ENCODE measurements around the gene MAT2A. TPM values are rescaled to one million over a fixed set of nuclear protein-coding genes. Genes with fewer than 3 reads are reported as not detected.

The MAT2A gene
- total RNA-seq (116 and 225 TPM in 2 replicates), polyA plus RNA-seq (405 and 489 TPM in 2 replicates)

DNA sequence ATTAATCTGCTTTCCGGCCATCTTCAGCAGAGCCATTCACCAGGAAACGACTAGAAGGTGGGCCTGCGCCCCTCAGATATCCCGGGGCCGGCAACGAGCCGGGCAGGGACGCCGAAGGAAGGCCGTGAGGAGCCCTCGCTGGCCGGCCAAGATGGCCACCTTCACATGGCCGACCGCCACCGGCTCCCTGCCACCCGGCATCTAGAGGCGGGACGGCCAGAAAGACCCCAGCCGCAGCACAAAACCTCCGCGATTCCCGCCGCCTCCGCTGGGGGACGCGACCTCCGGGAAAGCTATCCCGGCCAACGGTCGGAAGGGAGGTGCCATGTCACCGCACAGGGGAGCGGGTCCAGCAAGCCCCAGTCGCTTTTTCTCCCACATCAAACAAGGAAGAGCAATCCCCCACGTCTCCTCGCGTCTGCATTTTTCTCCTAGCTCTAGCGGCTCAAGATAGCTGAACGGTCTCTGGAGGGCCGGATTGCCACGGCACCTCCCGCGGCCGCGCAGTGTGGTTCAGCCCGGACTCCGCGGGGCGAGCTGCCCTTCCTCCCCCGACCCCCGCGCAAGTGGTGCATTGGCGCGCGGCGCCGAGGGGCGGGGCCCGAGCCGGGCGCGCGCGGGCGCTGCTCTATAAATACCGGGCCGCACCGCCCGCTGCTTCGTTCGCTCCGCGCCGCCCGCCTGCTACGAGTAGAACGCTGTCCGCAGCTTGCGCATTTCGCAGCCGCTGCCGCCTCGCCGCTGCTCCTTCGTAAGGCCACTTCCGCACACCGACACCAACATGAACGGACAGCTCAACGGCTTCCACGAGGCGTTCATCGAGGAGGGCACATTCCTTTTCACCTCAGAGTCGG is at the start of gene MAT2A:
Gene MAT2A (plus strand): TSS at position 662 of the 854 bp plus-strand sequence. CDS start 120 bp downstream, at position 782.
- peak; percentile 94 to 96 for DNase-seq (ENCODE audit: low read depth in 1 of 2, low spot score in 1 of 2)
- Histone ChIP-seq H3K36me3 (peaks cover 32% of the 10 kb centered on the region), H3K27me3 (no peaks in the 10 kb centered on the region), H3K27ac (peak within 1 kb of the TSS; percentile 100), H3K4me1 (ENCODE audit: low read depth) (peaks cover 29% of the 10 kb centered on the region), H3K9me3 (ENCODE audit: low read depth) (no peaks in the 10 kb centered on the region), H3K4me3 (peak within 1 kb of the TSS; percentile 98)
- peak; percentile 75 for TF ChIP-seq CTCF (IDR thresholded peaks at IDR 0.05; ENCODE audit: low read depth, low read length)

- Histone ChIP-seq H3K4me3 (no peak overlapping the region), H3K27ac (no peak overlapping the region), H3K36me3 (no peaks in the 10 kb centered on the region), H3K4me1 (ENCODE audit: low read depth) (no peaks in the 10 kb centered on the region), H3K9me3 (ENCODE audit: low read depth) (no peaks in the 10 kb centered on the region), H3K27me3 (no peaks in the 10 kb centered on the region)
- no peak for DNase-seq (ENCODE audit: low read depth in 1 of 2, low spot score in 1 of 2)
- TF ChIP-seq CTCF (IDR thresholded peaks at IDR 0.05; ENCODE audit: low read depth, low read length) = no peak
Measured at GRCh38 chr2:85490861-85491755, 47.9 kb upstream of the MAT2A start.

DNA sequence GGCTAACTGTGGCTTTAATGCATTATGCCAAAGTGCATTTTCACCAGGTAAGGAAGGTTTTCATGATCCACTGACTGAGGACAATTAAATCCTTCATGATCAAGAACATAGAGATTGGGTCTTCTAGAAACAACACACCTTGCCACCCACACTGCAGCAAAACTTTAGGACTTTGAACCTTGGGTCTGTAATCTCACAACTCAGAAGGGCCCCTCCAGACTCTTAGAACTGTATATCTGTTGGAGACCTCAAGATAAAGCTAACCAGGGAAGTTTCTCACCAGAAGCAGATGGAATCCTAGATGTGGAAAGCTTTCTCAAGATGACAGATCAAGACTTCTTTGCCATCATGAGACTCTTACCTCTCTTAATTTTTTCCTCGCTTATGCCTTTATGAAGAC is 42.5 kb upstream of the MAT2A start:
- no peak for DNase-seq (ENCODE audit: low read depth in 1 of 2, low spot score in 1 of 2)
- Histone ChIP-seq H3K4me1 (ENCODE audit: low read depth) (peaks cover 7% of the 10 kb centered on the region), H3K27ac (no peak overlapping the region), H3K9me3 (ENCODE audit: low read depth) (no peaks in the 10 kb centered on the region), H3K4me3 (no peak overlapping the region), H3K36me3 (no peaks in the 10 kb centered on the region), H3K27me3 (no peaks in the 10 kb centered on the region)
- TF ChIP-seq CTCF (IDR thresholded peaks at IDR 0.05; ENCODE audit: low read depth, low read length) = no peak

GRCh38 chr2:85497944-85498630 is 40.9 kb upstream of the MAT2A start:
- Histone ChIP-seq H3K27ac (no peak overlapping the region), H3K4me1 (ENCODE audit: low read depth) (peaks cover 7% of the 10 kb centered on the region), H3K27me3 (no peaks in the 10 kb centered on the region), H3K9me3 (ENCODE audit: low read depth) (no peaks in the 10 kb centered on the region), H3K36me3 (no peaks in the 10 kb centered on the region), H3K4me3 (no peak overlapping the region)
- no peak for TF ChIP-seq CTCF (IDR thresholded peaks at IDR 0.05; ENCODE audit: low read depth, low read length)
- no peak for DNase-seq (ENCODE audit: low read depth in 1 of 2, low spot score in 1 of 2)

GRCh38 chr2:85501248-85501647 is 37.7 kb upstream of the MAT2A start:
- DNase-seq (ENCODE audit: low read depth in 1 of 2, low spot score in 1 of 2) = peak in 1 of 2 donors; percentile 45
- peaks cover 7% of the 10 kb centered on the region for H3K4me1 ChIP-seq (ENCODE audit: low read depth)
- no peak overlapping the region for H3K4me3 ChIP-seq
- H3K27ac ChIP-seq = no peak overlapping the region
- H3K9me3 ChIP-seq (ENCODE audit: low read depth) = no peaks in the 10 kb centered on the region
- TF ChIP-seq CTCF (IDR thresholded peaks at IDR 0.05; ENCODE audit: low read depth, low read length) = no peak
- no peaks in the 10 kb centered on the region for H3K36me3 ChIP-seq
- H3K27me3 ChIP-seq = no peaks in the 10 kb centered on the region
